CMK (cell line): ENCODE data around the gene CTIF.

Experiments used
- DNase-seq: peaks from one replicate; pipeline ENCODE4 v3.0.0-alpha.2; 2010; ENCODE audit warnings: low read depth

Gene CTIF

GRCh38 chr18:48533340-48534070, 5.3 kb upstream of the CTIF start:
- DNase-seq = no peak

DNA sequence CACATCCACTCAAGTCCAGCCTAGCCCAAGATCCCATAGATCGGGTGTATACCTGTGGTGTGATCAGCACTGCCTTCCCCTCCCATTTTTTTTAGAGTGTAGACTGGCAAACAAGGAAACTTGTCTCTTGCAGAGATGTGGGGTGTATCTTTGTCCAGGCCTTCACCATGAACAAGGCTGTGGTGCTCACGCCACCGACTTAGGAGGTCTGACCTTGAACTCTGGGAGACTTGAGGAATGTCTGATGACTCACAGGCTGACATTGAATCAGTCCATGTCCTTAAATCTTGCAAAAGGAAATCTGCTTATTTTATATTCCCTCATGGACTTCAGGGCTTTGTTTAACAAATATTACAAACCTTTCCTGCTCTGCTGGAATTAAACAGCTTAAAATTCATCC, 4.5 kb upstream of the CTIF start:
- DNase-seq = no peak

DNA sequence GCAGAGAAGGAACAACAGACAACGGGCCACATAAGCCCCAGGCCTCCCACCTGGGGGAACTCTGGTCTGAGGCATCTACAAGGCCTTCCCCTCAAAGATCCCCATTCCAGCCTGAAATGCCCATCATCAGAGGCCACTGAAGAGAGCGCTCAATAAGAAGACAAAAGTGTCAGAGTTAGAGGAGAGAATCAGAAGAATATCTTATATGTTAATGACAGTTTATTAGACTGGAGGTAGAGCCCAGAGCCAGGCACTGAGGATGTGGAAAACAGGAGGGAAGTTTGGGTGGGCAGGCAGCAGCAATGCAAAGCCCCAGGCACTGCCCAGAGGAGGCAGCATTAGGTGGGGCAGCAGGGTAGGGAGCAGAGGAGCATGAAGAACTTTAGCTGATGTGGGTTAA, 2.9 kb upstream of the CTIF start:
- no peak for DNase-seq

GRCh38 chr18:48536516-48536915, 2.3 kb upstream of the CTIF start:
- DNase-seq = no peak

GRCh38 chr18:48539406-48540250, 797 bp downstream of the CTIF start:
- DNase-seq = no peak

- DNase-seq = no peak
Measured at GRCh38 chr18:48540251-48541025, 1.6 kb downstream of the CTIF start.

GRCh38 chr18:48541026-48541746, 2.4 kb downstream of the CTIF start:
- no peak for DNase-seq

DNA sequence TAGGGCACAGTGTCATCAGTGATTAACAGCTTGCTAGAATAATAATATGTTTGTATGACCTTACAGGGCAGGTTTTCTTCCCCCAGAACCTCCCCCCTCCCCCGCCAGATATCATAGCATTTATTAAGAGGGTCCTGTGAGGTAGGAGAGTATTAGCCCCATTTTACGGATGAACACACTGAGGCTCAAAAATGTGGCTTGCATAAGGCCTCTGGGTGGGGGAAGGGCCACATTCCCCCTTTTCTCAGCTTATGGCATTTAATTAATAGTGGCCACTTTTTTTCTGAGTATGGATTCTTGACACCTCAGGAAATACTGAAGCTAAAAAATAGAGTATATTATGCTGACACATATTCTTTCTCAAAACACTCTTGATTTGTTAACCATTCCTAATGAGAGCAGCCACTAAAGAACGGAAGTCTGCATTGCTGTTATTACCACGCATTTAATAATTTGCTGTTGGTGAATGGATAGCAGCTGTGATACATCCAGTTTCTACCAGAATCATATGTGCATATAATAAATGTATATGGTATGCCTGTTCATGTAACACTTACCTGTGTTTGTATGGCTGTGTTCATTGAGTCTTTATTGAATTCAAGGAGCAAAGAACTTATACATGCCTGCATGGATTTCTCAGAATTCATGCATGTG, 3.0 kb downstream of the CTIF start:
- DNase-seq = no peak

GRCh38 chr18:48542513-48543181, 3.8 kb downstream of the CTIF start:
- no peak for DNase-seq

- no peak for DNase-seq
Measured at GRCh38 chr18:48543228-48543627, 4.4 kb downstream of the CTIF start.

DNA sequence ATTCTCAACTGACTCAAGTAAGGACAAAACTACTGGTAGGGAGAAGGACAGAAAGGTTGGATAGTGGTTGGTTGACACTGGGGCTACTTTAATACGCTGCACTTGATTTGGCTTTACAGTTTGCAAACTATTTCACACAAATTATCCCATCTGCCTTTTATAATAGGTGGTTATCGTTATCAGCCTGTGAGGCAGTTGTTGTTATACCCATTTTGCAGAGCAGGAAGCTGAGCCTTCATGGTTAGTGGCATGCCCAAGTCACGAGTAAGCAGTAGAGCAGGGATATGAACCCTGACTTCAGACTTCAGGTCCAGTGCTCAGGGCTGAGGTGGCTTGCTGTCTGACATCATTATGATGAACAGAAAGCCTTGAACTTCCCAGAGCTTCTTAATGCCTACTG, 5.3 kb downstream of the CTIF start:
- DNase-seq = no peak

DNA sequence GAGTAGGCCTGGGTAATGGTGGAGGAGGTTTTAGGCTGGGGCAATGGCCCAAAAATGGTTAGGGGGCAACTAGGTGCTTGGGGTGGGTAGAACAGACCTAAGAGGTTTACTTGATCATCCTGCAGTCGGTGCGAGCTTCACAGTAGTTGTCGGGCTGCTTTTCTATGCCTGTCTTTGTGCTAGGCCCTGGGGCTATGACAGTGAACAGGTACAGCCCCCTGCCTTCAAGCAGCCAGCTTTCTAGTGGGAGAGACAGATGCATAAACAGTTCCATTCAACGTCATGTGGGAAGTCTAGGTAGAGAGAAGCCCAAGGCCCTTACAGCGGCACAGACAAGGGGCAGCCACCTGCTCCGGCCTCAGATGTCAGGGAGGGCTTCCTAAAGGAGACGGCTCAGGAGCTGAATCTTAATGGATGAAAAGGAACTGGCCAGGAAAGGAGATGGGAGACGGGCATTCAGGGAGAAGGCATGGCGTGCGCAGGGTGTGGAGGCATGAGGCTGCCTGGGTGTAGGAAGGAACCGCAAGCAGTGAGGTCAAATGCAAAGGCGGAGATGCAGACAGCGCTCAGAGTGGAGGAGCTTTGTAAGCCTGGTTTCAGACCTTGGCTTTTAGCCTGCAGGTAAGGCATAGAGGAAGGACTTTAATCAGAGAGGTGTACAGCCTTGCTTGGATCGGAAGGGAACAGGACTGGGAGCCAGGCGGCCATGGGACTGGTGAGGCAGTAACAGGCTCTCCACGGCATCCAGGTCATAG, 6.0 kb downstream of the CTIF start:
- DNase-seq = no peak

GRCh38 chr18:48545757-48546321, 7.0 kb downstream of the CTIF start:
- no peak for DNase-seq

GRCh38 chr18:48546396-48546795, 7.6 kb downstream of the CTIF start:
- no peak for DNase-seq

GRCh38 chr18:48547531-48547981, 8.7 kb downstream of the CTIF start:
- no peak for DNase-seq

- DNase-seq = no peak
Measured at GRCh38 chr18:48548011-48548771, 9.4 kb downstream of the CTIF start.

DNA sequence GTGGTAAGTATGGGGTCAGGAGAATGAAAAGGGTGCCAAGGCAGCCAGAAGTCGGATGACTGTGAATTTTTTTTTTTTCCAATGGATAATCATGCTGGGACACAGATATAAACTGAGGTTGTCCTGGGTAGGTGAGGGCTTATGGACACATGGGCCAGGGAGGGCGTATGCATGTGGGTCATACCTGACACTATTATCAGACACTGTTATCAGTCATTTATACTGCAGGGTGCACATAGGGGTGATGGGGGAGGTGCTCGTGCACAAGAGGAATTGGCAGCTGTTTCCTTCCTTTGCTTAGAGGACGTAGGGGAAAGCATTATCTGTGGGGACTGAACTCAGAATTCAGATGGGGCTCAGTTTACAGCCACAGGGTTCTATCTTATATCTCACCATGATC, 10.1 kb downstream of the CTIF start:
- DNase-seq = no peak

GRCh38 chr18:48550101-48550729, 11.4 kb downstream of the CTIF start:
- DNase-seq = no peak

DNA sequence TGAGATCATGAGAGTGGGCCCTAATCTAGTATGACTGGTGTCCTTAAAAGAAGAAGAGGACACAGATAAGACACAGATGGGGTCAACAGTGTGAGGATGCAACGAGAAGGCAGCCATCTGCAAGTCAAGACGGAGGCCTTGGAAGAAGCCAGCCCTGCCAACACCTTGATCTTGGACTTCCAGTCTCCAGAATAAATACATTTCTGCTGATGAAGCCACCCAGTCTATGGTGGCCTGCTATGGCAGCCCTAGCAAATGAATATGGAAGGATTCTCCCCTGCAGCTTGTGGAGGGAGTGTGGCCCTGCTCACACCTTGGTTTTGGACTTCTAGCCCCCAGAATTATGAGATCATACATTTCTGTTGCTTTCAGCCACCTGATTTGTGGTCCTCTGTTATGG, 12.3 kb downstream of the CTIF start:
- DNase-seq = no peak
